DND-41 (cell line): ENCODE data around the gene SRD5A1.

Experiments
- ATAC-seq: fragments of 200-7000 bp; cut with Tn5 transposase; 3 replicates; pipeline ENCODE4 v1.9.1; 2021; ENCODE audit warnings: low read depth; ENCODE audit not compliant: insufficient read depth
- DNase-seq: peaks from one replicate; pipeline ENCODE4 v3.0.0-alpha.2; 2020
- H2AFZ ChIP-seq: 2 replicates; pipeline ENCODE4 v1.6.0; 2012; ENCODE audit warnings: low read depth, low read length
- H3K27ac ChIP-seq: 2 replicates; pipeline ENCODE4 v1.5.1; 2012; ENCODE audit warnings: low read length, inconsistent platforms
- H3K27me3 ChIP-seq: fragments of 200-600 bp; sonication (generic); 2 replicates; pipeline ENCODE4 v1.6.0; 2012; ENCODE audit warnings: low read length, mild to moderate bottlenecking, inconsistent platforms; ENCODE audit not compliant: insufficient read depth, poor library complexity
- H3K36me3 ChIP-seq: 2 replicates; pipeline ENCODE4 v1.5.1; 2012; ENCODE audit warnings: low read length, inconsistent platforms; ENCODE audit not compliant: insufficient read depth
- H3K4me1 ChIP-seq: 2 replicates; pipeline ENCODE4 v1.5.1; 2012; ENCODE audit warnings: mild to moderate bottlenecking, low read length; ENCODE audit not compliant: insufficient read depth
- H3K4me2 ChIP-seq: 2 replicates; pipeline ENCODE4 v1.6.0; 2012; ENCODE audit warnings: mild to moderate bottlenecking, moderate library complexity, low read length, inconsistent platforms; ENCODE audit not compliant: insufficient read depth
- H3K4me3 ChIP-seq, 2 experiments: fragments of 200-600 bp in 1 of 2; shearing (Covaris generic) in 1 of 2; 2 replicates each; pipeline ENCODE4 v1.5.1; 2012 to 2016; ENCODE audit warnings: inconsistent platforms in 2 of 2, low read length in 2 of 2, mild to moderate bottlenecking in 2 of 2, low read depth in 1 of 2, moderate library complexity in 1 of 2
- H3K79me2 ChIP-seq: 2 replicates; pipeline ENCODE4 v1.6.0; 2012; ENCODE audit warnings: low read length, inconsistent platforms; ENCODE audit not compliant: insufficient read depth
- H3K9ac ChIP-seq: 2 replicates; pipeline ENCODE4 v1.6.0; 2012; ENCODE audit warnings: low read depth, mild to moderate bottlenecking, inconsistent platforms, low read length, moderate library complexity
- H3K9me3 ChIP-seq: 2 replicates; pipeline ENCODE4 v1.5.1; 2012; ENCODE audit warnings: low read length, moderate library complexity, mild to moderate bottlenecking, inconsistent platforms; ENCODE audit not compliant: insufficient read depth, severe bottlenecking
- H4K20me1 ChIP-seq: 2 replicates; pipeline ENCODE4 v1.6.0; 2012; ENCODE audit warnings: low read length; ENCODE audit not compliant: insufficient read depth
- CTCF ChIP-seq: IDR thresholded peaks from 2 replicates; pipeline ENCODE4 v1.5.1; 2012; ENCODE audit warnings: borderline replicate concordance, low read length, moderate library complexity, mild to moderate bottlenecking; ENCODE audit not compliant: poor library complexity, severe bottlenecking; ENCODE audit errors: extremely low read depth
- EZH2 ChIP-seq: IDR thresholded peaks from 3 replicates; pipeline ENCODE4 v1.6.1; 2012; ENCODE audit warnings: borderline replicate concordance, low read depth, mild to moderate bottlenecking, moderate library complexity, low read length, inconsistent platforms; ENCODE audit not compliant: severe bottlenecking

Gene SRD5A1

DNA sequence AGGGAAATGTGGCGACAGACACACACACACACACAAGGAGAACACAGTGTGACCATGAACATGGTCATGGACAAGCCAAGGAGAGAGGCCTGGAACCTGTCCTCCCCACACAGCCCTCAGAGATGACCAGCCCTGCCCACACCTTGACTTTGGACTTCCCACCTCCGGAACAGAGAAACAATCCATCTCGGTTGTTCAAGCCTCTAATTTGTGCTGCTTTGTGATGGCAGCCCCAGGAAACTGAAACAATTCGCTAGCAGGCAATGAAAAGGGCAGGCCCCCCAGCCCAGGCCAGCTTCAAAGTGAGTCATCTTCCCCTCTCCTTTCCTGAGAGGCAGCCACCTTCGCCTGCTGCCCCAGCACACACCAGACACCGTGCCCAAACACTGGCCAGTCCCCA, 48.1 kb upstream of the SRD5A1 start:
- no peaks in the 10 kb centered on the region for H4K20me1 ChIP-seq
- H3K4me1 ChIP-seq: no peaks in the 10 kb centered on the region
- H3K9ac ChIP-seq: no peak overlapping the region
- H3K4me3 ChIP-seq: no peak overlapping the region
- no peak overlapping the region for H3K27ac ChIP-seq
- ATAC-seq (no peak), DNase-seq (no peak)
- no peak for TF ChIP-seq CTCF
- TF ChIP-seq EZH2: no peak
- H3K27me3 ChIP-seq: peaks cover 4% of the 10 kb centered on the region
- H2AFZ ChIP-seq: no peak overlapping the region
- no peak overlapping the region for H3K4me2 ChIP-seq
- no peaks in the 10 kb centered on the region for H3K36me3 ChIP-seq
- H3K79me2 ChIP-seq: no peaks in the 10 kb centered on the region
- no peaks in the 10 kb centered on the region for H3K9me3 ChIP-seq

GRCh38 chr5:6585939-6586646, 47.1 kb upstream of the SRD5A1 start:
- H3K27ac ChIP-seq: no peak overlapping the region
- TF ChIP-seq CTCF (no peak), EZH2 (no peak)

GRCh38 chr5:6586647-6587042, 46.6 kb upstream of the SRD5A1 start:
- H3K36me3 ChIP-seq: no peaks in the 10 kb centered on the region
- H3K27ac ChIP-seq: no peak overlapping the region
- no peak overlapping the region for H3K4me2 ChIP-seq
- no peaks in the 10 kb centered on the region for H4K20me1 ChIP-seq
- DNase-seq (no peak), ATAC-seq (no peak)
- no peaks in the 10 kb centered on the region for H3K79me2 ChIP-seq
- H3K4me1 ChIP-seq: no peaks in the 10 kb centered on the region
- peaks cover 4% of the 10 kb centered on the region for H3K27me3 ChIP-seq
- H3K9ac ChIP-seq: no peak overlapping the region
- no peaks in the 10 kb centered on the region for H3K9me3 ChIP-seq
- TF ChIP-seq EZH2: no peak
- TF ChIP-seq CTCF: no peak
- H3K4me3 ChIP-seq: no peak overlapping the region
- H2AFZ ChIP-seq: no peak overlapping the region

More at GRCh38 chr5:6585939-6586646, 47.1 kb upstream of the SRD5A1 start:
- H4K20me1 ChIP-seq: no peaks in the 10 kb centered on the region
- H3K4me3 ChIP-seq: no peak overlapping the region
- H3K27me3 ChIP-seq: peaks cover 4% of the 10 kb centered on the region
- no peaks in the 10 kb centered on the region for H3K36me3 ChIP-seq
- H3K9ac ChIP-seq: no peak overlapping the region
- H3K4me2 ChIP-seq: no peak overlapping the region
- H3K79me2 ChIP-seq: no peaks in the 10 kb centered on the region
- no peak for DNase-seq
- H2AFZ ChIP-seq: no peak overlapping the region
- no peaks in the 10 kb centered on the region for H3K9me3 ChIP-seq
- H3K4me1 ChIP-seq: no peaks in the 10 kb centered on the region
- ATAC-seq: no peak
